ENCODE measurements around the gene APOC1.

DNA sequence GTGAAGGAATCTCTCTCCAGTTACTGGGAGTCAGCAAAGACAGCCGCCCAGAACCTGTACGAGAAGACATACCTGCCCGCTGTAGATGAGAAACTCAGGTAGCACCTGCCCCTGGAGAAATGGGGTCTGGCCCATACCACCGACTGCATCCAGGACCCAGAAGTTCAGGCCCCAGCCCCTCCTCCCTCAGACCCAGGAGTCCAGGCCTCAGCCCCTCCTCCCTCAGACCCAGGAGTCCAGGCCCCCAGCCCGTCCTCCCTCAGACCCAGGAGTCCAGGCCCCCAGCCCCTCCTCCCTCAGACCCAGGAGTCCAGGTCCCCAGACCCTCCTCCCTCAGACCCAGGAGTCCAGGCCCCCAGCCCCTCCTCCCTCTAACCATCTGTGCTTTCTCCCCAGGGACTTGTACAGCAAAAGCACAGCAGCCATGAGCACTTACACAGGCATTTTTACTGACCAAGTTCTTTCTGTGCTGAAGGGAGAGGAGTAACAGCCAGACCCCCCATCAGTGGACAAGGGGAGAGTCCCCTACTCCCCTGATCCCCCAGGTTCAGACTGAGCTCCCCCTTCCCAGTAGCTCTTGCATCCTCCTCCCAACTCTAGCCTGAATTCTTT, 34.5 kb downstream of the APOC1 start:
- TF ChIP-seq, protein P1, sequence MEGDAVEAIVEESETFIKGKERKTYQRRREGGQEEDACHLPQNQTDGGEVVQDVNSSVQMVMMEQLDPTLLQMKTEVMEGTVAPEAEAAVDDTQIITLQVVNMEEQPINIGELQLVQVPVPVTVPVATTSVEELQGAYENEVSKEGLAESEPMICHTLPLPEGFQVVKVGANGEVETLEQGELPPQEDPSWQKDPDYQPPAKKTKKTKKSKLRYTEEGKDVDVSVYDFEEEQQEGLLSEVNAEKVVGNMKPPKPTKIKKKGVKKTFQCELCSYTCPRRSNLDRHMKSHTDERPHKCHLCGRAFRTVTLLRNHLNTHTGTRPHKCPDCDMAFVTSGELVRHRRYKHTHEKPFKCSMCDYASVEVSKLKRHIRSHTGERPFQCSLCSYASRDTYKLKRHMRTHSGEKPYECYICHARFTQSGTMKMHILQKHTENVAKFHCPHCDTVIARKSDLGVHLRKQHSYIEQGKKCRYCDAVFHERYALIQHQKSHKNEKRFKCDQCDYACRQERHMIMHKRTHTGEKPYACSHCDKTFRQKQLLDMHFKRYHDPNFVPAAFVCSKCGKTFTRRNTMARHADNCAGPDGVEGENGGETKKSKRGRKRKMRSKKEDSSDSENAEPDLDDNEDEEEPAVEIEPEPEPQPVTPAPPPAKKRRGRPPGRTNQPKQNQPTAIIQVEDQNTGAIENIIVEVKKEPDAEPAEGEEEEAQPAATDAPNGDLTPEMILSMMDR (IDR thresholded peaks at IDR 0.05; ENCODE audit: insufficient read depth, low read depth, low read length): no peak
- TF ChIP-seq EZH2 (IDR thresholded peaks at IDR 0.05; ENCODE audit: insufficient read depth, low read length): no peak

Measured in astrocyte (in vitro differentiated cells and primary cell).